ENCODE results near the gene MAPK10.

MAPK10 gene

DNA sequence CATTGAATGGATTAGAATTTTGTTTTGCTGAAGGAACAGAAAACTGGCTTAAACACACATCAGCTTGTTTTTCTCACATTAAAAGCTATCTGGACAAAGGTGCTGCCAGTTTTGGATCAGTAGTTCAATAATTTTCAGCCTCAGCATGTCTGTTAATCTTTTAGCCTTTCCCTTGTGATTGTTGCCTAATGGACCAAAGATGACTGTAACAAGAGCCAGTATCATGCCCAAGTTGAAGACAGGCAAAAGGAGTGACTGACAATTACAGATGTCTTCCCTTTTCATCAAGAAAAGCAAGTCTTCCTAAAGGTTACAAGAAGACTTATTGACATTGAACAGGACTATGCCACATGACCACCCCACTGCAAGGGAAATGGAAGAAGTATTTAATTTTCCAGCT, 419.7 kb downstream of the MAPK10 start:
- H3K36me3 ChIP-seq (ENCODE audit: control insufficient read depth, insufficient read depth, low read length): no peaks in the 10 kb centered on the region
- H3K9ac ChIP-seq (ENCODE audit: low read depth, low read length): no peak overlapping the region
- no peaks in the 10 kb centered on the region for H3K4me1 ChIP-seq (ENCODE audit: control insufficient read depth, insufficient read depth, low read length)
- H3K27ac ChIP-seq (ENCODE audit: low read depth, low read length): no peak overlapping the region
- no peaks in the 10 kb centered on the region for H3K9me3 ChIP-seq (ENCODE audit: control insufficient read depth, insufficient read depth, low read length)
- H3K4me3 ChIP-seq (ENCODE audit: low read depth, low read length): no peak overlapping the region
- no peaks in the 10 kb centered on the region for H3K27me3 ChIP-seq (ENCODE audit: control insufficient read depth, insufficient read depth, low read length)

All from HUES48 (cell line).